Mesothelial cell of epicardium (in vitro differentiated cells): Measurements from ENCODE around the gene ASCC3. TPM values are rescaled to one million over a fixed set of nuclear protein-coding genes. Genes with fewer than 3 reads are reported as not detected.

Experiments
- DNase-seq, 2 experiments: peaks; one replicate each; pipeline ENCODE4 v3.0.0; 2021; ENCODE audit warnings: low spot score in 2 of 2; ENCODE audit not compliant: unreplicated experiment in 2 of 2
- H3K27ac Mint-ChIP-seq: 2 replicates; pipeline ENCODE4 v1.8.0; 2021; ENCODE audit warnings: mixed read lengths
- H3K27me3 Mint-ChIP-seq: 2 replicates; pipeline ENCODE4 v1.8.0; 2021; ENCODE audit warnings: low read depth, mixed read lengths
- H3K36me3 Mint-ChIP-seq: 2 replicates; pipeline ENCODE4 v1.8.0; 2021; ENCODE audit warnings: mixed read lengths
- H3K4me1 Mint-ChIP-seq: 2 replicates; pipeline ENCODE4 v1.8.0; 2021; ENCODE audit warnings: mixed read lengths
- H3K4me3 Mint-ChIP-seq: 2 replicates; pipeline ENCODE4 v1.8.0; 2021; ENCODE audit warnings: mild to moderate bottlenecking, moderate library complexity, mixed read lengths
- H3K9me3 Mint-ChIP-seq: 2 replicates; pipeline ENCODE4 v1.8.0; 2021; ENCODE audit warnings: mixed read lengths
- total RNA-seq: library from RNA; stranded (reverse); gene quantifications from 3 replicates; pipeline ENCODE4 v1.2.1, GENCODE V29; 2021
- TF ChIP-seq, protein P1 (sequence below): fragments of 200-600 bp; sonication (generic); IDR thresholded peaks from one replicate; pipeline ENCODE4 v1.5.0; 2021; ENCODE audit warnings: antibody characterized with exemption; ENCODE audit not compliant: unreplicated experiment

The ASCC3 gene
- total RNA-seq, 1 donor from 2014 or later = 47.7 TPM

DNA sequence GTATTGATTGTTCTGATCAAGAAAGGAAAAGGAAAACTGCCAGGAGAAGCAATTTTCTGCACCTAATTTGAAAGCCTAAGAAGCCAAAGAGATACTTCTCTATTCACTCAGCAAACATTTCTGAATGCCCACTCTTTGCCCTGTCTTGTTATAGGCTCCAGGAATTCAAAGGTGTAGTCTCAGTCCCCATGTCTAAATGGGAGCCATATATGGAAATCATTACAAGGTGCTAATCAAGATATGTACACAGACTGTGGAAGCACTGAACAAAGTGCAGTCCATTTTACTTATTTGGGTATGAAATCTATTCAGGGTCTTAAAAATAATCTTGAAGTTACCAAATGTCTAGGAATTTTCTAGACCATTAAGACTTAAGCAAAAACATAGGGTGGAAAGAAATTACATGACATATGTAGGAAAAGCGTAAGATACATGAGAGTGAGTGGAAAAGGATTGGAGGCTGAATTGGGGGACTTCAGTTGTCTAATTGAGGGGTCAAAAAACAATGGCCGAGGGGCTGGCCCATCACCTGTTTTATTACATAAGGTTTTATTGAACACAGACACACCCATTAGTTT is 39.0 kb upstream of the ASCC3 start:
- Mint-ChIP-seq H3K9me3 (peaks cover 4% of the 10 kb centered on the region), H3K27ac (no peak overlapping the region), H3K4me3 (no peak overlapping the region), H3K27me3 (no peaks in the 10 kb centered on the region), H3K4me1 (peaks cover 3% of the 10 kb centered on the region), H3K36me3 (no peaks in the 10 kb centered on the region)
- TF ChIP-seq, protein P1, sequence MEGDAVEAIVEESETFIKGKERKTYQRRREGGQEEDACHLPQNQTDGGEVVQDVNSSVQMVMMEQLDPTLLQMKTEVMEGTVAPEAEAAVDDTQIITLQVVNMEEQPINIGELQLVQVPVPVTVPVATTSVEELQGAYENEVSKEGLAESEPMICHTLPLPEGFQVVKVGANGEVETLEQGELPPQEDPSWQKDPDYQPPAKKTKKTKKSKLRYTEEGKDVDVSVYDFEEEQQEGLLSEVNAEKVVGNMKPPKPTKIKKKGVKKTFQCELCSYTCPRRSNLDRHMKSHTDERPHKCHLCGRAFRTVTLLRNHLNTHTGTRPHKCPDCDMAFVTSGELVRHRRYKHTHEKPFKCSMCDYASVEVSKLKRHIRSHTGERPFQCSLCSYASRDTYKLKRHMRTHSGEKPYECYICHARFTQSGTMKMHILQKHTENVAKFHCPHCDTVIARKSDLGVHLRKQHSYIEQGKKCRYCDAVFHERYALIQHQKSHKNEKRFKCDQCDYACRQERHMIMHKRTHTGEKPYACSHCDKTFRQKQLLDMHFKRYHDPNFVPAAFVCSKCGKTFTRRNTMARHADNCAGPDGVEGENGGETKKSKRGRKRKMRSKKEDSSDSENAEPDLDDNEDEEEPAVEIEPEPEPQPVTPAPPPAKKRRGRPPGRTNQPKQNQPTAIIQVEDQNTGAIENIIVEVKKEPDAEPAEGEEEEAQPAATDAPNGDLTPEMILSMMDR = no peak
- no peak for DNase-seq

DNA sequence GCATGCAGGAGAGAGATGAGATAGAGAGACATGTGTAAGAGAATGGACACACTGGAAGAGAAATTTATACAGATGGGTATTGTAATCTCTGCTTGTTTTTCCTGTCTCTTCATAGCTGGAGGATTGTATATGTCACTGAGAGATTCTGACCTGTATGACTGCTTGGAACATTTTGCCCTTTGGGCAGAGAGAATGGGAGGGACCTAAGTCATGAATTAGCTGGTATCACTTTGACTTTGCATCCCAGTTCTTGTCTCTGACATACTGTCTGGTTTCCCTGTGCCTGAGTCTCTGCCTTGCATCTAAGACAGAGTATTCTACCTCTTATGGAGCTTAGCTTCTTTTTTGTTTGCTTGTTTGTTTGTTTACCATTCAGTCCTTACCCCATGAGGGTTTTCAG is 37.0 kb upstream of the ASCC3 start:
- H3K9me3 Mint-ChIP-seq = no peaks in the 10 kb centered on the region
- H3K4me1 Mint-ChIP-seq = peaks cover under 1% of the 10 kb centered on the region
- no peak for DNase-seq
- H3K27ac Mint-ChIP-seq = no peak overlapping the region
- no peak overlapping the region for H3K4me3 Mint-ChIP-seq
- H3K36me3 Mint-ChIP-seq = no peaks in the 10 kb centered on the region
- TF ChIP-seq, protein P1 = no peak
- no peaks in the 10 kb centered on the region for H3K27me3 Mint-ChIP-seq

- peaks cover 5% of the 10 kb centered on the region for H3K9me3 Mint-ChIP-seq
- peaks cover 3% of the 10 kb centered on the region for H3K27me3 Mint-ChIP-seq
- H3K4me1 Mint-ChIP-seq = no peaks in the 10 kb centered on the region
- DNase-seq = no peak
- H3K27ac Mint-ChIP-seq = no peak overlapping the region
- no peaks in the 10 kb centered on the region for H3K36me3 Mint-ChIP-seq
- no peak overlapping the region for H3K4me3 Mint-ChIP-seq
- TF ChIP-seq, protein P1 = no peak
Observed at GRCh38 chr6:100915876-100916275, 34.7 kb upstream of the ASCC3 start.

DNA sequence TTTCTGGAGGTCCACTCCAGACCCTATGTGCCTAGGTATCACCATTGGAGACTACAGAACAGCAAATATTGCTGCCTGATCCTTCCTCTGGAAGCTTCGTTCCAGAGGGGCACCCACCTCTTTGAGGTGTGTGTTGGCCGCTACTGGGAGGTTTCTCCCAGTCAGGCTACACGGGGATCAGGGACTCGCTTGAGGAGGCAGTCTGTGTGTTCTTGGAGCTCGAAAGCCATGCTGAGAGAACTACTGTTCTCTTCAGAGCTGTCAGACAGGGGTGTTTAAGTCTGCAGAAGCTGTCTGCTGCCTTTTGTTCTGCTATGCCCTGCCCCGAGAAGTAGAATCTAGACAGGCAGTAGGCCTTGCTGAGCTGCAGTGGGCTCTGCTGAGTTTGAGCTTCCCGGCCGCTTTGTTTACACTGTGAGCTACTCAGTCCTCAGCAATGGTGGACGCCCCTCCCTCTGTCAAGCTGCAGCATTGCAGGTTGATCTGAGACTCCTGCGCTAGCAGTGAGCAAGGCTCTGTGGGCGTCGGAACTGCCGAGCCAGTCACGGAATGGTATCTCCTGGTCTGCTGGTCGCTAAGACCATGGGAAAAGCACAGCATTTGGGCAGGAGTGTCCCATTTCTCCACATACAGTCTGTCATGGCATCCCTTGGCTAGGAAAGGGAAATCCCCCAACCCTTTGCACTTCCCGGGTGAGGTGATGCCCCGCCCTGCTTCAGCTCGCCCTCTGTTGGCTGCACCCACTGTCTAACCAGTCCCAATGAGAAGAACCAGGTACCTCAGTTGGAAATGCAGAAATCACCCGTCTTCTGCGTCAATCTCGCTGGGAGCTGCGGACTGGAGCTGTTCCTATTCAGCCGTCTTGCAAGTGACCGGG is 32.5 kb upstream of the ASCC3 start:
- Mint-ChIP-seq H3K27ac (no peak overlapping the region), H3K4me3 (peak overlapping the region; percentile 64), H3K27me3 (peaks cover 3% of the 10 kb centered on the region), H3K4me1 (no peaks in the 10 kb centered on the region), H3K9me3 (peaks cover 8% of the 10 kb centered on the region), H3K36me3 (no peaks in the 10 kb centered on the region)
- no peak for DNase-seq
- TF ChIP-seq, protein P1 = no peak

GRCh38 chr6:100906325-100906724 is 25.2 kb upstream of the ASCC3 start:
- H3K36me3 Mint-ChIP-seq = no peaks in the 10 kb centered on the region
- no peak for DNase-seq
- TF ChIP-seq, protein P1 = no peak

More at GRCh38 chr6:100906325-100906724, 25.2 kb upstream of the ASCC3 start:
- peaks cover 3% of the 10 kb centered on the region for H3K9me3 Mint-ChIP-seq
- no peaks in the 10 kb centered on the region for H3K4me1 Mint-ChIP-seq
- H3K4me3 Mint-ChIP-seq = no peak overlapping the region
- H3K27ac Mint-ChIP-seq = no peak overlapping the region
- no peaks in the 10 kb centered on the region for H3K27me3 Mint-ChIP-seq
